GM12865 (cell line): ENCODE data around the gene ATP8A1.

ENCODE experiments used
- DNase-seq: peaks from one replicate; pipeline ENCODE4 v3.0.0; 2010; ENCODE audit warnings: low read depth
- H3K4me3 ChIP-seq: 2 replicates; pipeline ENCODE4 v1.5.1; 2011; ENCODE audit warnings: mild to moderate bottlenecking, low read depth, low read length, control low read depth
- CTCF ChIP-seq: IDR thresholded peaks from 2 replicates; pipeline ENCODE4 v1.5.1; 2011; ENCODE audit warnings: low read length, control low read depth, low read depth, inconsistent platforms; ENCODE audit not compliant: insufficient read depth; ENCODE audit errors: missing control alignments

The ATP8A1 gene

DNA sequence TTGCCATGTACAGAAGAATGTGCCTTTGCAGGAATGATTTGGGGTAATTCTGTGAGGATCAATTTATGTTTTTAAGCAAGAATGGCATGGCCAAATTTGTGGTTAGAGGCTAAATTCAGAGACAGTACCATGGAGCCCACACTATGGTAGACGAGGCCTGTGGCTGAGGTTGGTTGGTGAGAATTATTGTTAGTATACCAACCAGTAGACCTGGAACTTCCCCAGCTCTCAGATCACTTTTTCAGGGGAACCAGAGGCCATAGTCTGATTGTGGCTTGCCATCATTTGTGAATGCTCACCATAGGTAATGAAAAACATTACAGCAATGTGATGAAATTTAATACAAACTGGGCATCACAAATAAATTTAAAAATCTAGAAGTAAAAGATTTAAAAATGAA lies 203.3 kb downstream of the ATP8A1 start:
- no peak for TF ChIP-seq CTCF
- H3K4me3 ChIP-seq: no peak overlapping the region
- DNase-seq: peak; percentile 8

DNA sequence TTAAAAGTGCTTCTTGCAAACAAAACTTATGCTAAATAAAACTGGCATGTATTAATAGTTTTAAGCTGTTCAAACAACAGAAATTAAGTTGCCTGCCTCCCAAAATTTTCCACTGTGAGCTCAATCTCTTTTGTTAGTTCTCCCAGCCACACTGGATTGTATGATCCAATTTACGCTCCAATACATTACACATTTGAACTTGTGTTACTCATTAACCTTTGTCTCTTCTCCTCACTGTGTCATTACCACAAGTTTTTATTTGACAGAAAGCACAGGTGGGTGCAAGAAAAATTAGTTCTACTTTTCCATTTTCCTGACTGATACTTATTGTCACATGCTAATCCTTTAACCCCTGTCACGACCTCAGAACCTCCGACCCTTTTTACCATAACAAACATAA lies 204.1 kb downstream of the ATP8A1 start:
- no peak overlapping the region for H3K4me3 ChIP-seq
- DNase-seq: no peak
- TF ChIP-seq CTCF: no peak

DNA sequence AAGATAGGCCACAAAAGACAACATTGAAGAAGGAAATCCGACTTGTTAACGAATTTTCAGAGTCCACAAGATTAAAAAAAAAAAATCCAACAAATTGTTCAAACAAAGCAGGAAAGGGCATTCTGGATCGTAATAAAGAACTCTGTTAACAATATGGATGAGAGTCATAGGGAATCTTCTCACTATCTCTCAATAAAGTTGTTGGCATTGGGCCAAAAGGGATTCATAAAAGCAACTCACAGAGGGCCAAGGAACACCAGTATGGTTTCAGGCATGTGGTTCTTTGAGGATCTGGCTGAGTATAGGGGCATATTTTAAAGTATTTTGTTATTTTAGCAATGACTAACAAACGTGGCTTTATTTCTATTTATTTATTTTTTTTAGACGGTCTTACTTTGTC lies 210.1 kb downstream of the ATP8A1 start:
- no peak overlapping the region for H3K4me3 ChIP-seq
- no peak for DNase-seq
- no peak for TF ChIP-seq CTCF

DNA sequence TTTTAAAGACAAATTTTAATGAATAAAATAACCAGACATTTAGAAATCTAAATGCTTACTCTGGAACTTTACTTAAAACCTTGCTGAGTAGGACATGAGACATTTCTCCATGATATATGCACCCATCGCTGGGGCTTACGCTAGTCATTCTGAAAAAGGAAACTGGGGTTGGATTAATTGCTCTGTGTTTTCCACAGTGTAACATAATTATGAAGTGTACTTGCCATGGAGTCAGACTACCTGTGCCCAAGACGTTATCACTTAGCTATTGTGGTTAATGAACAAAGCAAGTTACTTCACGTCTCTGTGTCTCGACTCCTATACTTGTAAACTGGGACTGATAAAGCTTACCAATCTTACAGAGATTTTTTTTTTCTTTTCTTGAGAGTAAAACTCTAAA lies 211.9 kb downstream of the ATP8A1 start:
- no peak for TF ChIP-seq CTCF
- DNase-seq: no peak
- H3K4me3 ChIP-seq: no peak overlapping the region

GRCh38 chr4:42442601-42443000 lies 214.3 kb downstream of the ATP8A1 start:
- no peak for DNase-seq
- no peak for TF ChIP-seq CTCF
- H3K4me3 ChIP-seq: no peak overlapping the region

DNA sequence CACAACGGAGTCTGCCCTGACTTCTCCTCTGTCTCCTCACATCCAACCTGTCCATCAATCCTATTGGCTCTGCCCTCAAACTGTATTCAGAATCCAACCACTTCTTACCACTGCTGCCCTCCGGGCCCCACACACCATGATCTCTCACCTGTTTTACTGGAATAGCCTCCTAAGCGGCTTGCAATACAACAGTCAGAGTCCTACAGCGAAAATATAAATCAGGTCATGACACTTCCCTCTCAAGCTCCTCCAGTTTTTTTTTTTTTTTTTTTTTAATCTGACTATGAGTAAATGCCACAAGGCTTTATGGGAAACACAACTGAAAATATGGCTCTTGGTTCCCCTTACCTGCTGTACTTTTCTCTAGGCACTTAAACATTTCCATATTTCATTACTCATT lies 216.8 kb downstream of the ATP8A1 start:
- H3K4me3 ChIP-seq: no peak overlapping the region
- no peak for TF ChIP-seq CTCF
- no peak for DNase-seq

DNA sequence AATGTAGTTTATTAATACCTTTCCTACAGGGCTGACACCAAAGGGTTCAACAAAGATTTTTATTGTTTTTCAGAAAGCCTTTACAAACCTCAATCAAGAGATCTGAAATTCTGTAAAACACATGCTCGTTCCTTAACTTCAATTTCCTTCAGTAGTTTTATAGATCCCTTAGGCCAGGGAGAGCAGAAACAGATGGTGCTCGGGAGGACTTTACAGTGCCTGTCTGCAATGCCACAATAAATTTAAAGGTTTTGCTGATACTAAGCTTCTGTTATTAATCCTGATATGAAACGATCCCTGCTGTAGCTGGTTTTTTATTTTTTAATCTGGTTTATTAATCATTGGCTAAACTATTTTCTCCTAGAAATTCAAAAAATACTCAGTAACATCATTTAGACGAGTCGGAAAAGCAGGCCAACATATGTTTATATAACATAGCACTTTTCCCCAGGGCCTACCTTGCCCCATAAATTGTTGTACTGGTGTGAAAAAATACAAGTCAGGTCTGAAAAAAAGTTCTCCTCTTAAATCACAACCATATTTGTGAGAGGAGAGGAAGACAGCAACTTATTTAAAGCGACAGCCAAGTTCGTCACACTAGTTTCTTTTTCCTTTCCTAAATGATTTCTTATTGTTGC lies 219.9 kb downstream of the ATP8A1 start:
- TF ChIP-seq CTCF: no peak
- no peak overlapping the region for H3K4me3 ChIP-seq
- DNase-seq: no peak
